ENCODE measurements around the gene BBX. TPM values are rescaled to one million over a fixed set of nuclear protein-coding genes. Genes with fewer than 3 reads are reported as not detected.

BBX gene
- total RNA-seq, 1 donor from 2014 or later = 54.1 TPM

DNA sequence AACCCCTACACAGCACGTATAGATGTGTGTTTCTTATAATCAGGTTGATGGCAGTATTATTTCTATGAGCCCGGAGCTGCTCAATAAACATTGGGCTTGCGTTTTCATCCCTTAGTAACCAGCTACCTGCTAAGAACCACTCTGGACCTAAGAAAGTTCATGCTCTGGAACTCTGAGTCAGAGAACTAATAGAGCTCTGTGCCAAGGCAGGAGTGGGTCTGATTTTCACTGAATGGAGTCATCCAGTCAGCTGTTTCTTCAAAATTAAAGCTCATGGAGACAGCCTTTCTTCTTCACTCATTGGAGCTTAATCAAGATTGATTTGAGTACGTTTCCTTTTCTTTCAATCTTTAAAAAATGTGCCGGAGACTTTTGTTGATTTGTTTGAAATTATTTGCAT lies 145.7 kb downstream of the BBX start:
- H3K9me3 Mint-ChIP-seq (ENCODE audit: low read depth) = no peaks in the 10 kb centered on the region
- H3K4me1 Mint-ChIP-seq (ENCODE audit: low read depth) = peaks cover 7% of the 10 kb centered on the region
- no peak for DNase-seq (ENCODE audit: low spot score, unreplicated experiment)
- TF ChIP-seq, protein P1, sequence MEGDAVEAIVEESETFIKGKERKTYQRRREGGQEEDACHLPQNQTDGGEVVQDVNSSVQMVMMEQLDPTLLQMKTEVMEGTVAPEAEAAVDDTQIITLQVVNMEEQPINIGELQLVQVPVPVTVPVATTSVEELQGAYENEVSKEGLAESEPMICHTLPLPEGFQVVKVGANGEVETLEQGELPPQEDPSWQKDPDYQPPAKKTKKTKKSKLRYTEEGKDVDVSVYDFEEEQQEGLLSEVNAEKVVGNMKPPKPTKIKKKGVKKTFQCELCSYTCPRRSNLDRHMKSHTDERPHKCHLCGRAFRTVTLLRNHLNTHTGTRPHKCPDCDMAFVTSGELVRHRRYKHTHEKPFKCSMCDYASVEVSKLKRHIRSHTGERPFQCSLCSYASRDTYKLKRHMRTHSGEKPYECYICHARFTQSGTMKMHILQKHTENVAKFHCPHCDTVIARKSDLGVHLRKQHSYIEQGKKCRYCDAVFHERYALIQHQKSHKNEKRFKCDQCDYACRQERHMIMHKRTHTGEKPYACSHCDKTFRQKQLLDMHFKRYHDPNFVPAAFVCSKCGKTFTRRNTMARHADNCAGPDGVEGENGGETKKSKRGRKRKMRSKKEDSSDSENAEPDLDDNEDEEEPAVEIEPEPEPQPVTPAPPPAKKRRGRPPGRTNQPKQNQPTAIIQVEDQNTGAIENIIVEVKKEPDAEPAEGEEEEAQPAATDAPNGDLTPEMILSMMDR (IDR thresholded peaks at IDR 0.05; ENCODE audit: unreplicated experiment) = no peak
- peak overlapping the region; percentile 68 for H3K27ac Mint-ChIP-seq
- no peaks in the 10 kb centered on the region for H3K27me3 Mint-ChIP-seq
- no peak overlapping the region for H3K4me3 Mint-ChIP-seq (ENCODE audit: low read depth)
- H3K36me3 Mint-ChIP-seq (ENCODE audit: insufficient read depth) = peaks cover 5% of the 10 kb centered on the region

DNA sequence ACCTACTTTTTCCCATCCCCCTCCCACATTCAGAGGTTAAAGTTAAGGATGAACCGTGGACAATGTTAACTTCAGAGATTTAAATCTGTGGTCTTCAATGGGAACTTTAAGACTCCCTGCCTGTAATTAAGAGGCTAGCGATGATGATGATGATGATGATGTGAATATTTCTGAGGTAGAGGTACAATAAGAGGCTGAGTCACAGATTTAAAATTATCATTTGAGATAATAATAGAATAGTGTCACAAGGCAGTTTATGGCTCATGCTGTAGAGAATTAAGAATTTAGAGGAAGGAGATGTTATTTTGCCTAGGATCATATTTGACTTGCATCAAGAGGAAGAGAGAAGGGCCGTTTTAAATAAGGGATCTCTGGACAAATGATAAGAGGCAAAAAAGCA lies 146.2 kb downstream of the BBX start:
- TF ChIP-seq, protein P1 (IDR thresholded peaks at IDR 0.05; ENCODE audit: unreplicated experiment) = no peak
- H3K9me3 Mint-ChIP-seq (ENCODE audit: low read depth) = no peaks in the 10 kb centered on the region
- H3K36me3 Mint-ChIP-seq (ENCODE audit: insufficient read depth) = peaks cover 5% of the 10 kb centered on the region
- H3K27ac Mint-ChIP-seq = no peak overlapping the region
- H3K4me3 Mint-ChIP-seq (ENCODE audit: low read depth) = no peak overlapping the region
- H3K27me3 Mint-ChIP-seq = no peaks in the 10 kb centered on the region
- peaks cover 7% of the 10 kb centered on the region for H3K4me1 Mint-ChIP-seq (ENCODE audit: low read depth)
- no peak for DNase-seq (ENCODE audit: low spot score, unreplicated experiment)

DNA sequence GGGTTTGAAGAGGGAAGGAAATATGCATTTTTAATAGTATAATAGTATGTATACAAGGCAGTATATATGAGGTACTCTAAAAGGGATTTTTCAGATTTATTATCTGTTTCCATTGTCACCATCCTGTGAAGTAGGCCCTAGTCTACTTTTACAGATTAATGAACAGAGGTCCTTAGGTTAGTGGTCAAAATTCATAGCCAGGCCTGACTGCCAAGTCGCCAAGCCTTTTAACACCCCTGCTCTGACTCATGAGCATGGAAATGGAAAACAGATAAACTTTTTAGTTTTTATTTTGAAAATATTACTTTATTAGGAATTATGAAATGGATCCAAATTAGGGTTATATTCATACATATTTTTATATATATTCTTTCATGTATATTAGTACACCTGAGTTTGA lies 146.9 kb downstream of the BBX start:
- no peaks in the 10 kb centered on the region for H3K9me3 Mint-ChIP-seq (ENCODE audit: low read depth)
- H3K27ac Mint-ChIP-seq = no peak overlapping the region
- no peak overlapping the region for H3K4me3 Mint-ChIP-seq (ENCODE audit: low read depth)
- no peaks in the 10 kb centered on the region for H3K27me3 Mint-ChIP-seq
- peaks cover 7% of the 10 kb centered on the region for H3K4me1 Mint-ChIP-seq (ENCODE audit: low read depth)
- peaks cover 4% of the 10 kb centered on the region for H3K36me3 Mint-ChIP-seq (ENCODE audit: insufficient read depth)
- TF ChIP-seq, protein P1 (IDR thresholded peaks at IDR 0.05; ENCODE audit: unreplicated experiment) = no peak
- DNase-seq (ENCODE audit: low spot score, unreplicated experiment) = no peak

DNA sequence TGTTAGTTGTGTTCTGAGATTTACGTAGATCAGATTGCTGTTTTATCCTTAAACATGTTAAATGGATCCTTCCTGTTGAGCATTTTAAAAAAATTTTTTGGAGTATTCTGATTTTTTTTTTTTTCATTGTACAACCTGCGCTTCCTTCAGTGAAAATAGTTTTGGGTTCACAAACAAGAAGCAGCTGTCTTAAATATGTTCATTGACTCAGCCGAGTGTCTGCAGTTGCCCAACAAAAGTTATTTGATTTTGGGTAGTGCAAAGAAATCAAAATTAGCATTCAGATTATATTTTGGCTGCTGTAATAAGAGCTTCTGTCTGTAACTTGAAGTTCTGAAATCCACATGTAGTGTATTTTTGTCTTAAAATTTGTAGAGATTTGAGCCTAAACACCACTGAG lies 148.2 kb downstream of the BBX start:
- no peak overlapping the region for H3K27ac Mint-ChIP-seq

DNA sequence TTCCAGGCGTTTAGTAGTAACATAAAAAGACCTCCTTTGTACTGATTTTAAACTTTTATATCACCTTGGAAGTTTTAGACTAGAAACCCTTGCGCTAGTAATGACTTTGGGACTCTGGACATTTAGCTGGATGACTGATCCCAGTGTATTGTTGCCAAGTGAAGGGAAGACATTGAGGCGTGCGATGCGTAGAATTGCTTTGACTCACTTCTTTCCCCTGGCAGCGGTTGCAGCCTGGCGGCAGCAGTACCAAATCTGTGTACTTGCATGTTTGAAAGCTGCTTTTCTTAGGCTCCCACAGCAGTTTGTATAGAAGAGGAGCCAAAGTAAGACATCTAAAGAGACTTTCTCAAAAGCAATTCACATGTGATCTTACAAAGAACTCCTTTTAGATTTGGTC lies 151.6 kb downstream of the BBX start:
- Mint-ChIP-seq H3K4me1 (ENCODE audit: low read depth) (no peaks in the 10 kb centered on the region), H3K27ac (no peak overlapping the region), H3K36me3 (ENCODE audit: insufficient read depth) (no peaks in the 10 kb centered on the region), H3K4me3 (ENCODE audit: low read depth) (no peak overlapping the region), H3K9me3 (ENCODE audit: low read depth) (no peaks in the 10 kb centered on the region), H3K27me3 (no peaks in the 10 kb centered on the region)
- no peak for DNase-seq (ENCODE audit: low spot score, unreplicated experiment)
- TF ChIP-seq, protein P1 (IDR thresholded peaks at IDR 0.05; ENCODE audit: unreplicated experiment) = no peak

More for the DNA sequence above, 148.2 kb downstream of the BBX start:
- H3K9me3 Mint-ChIP-seq (ENCODE audit: low read depth) = no peaks in the 10 kb centered on the region
- no peak overlapping the region for H3K4me3 Mint-ChIP-seq (ENCODE audit: low read depth)
- DNase-seq (ENCODE audit: low spot score, unreplicated experiment) = no peak
- no peaks in the 10 kb centered on the region for H3K27me3 Mint-ChIP-seq
- H3K36me3 Mint-ChIP-seq (ENCODE audit: insufficient read depth) = no peaks in the 10 kb centered on the region
- H3K4me1 Mint-ChIP-seq (ENCODE audit: low read depth) = peaks cover 7% of the 10 kb centered on the region
- TF ChIP-seq, protein P1 (IDR thresholded peaks at IDR 0.05; ENCODE audit: unreplicated experiment) = no peak
